Neutrophil (primary cell): ENCODE results near the gene NDUFAB1.

Source experiments
- H3K27ac ChIP-seq: fragments of 200-600 bp; sonication (generic); 2 replicates; pipeline ENCODE4 v1.5.1; 2016; ENCODE audit warnings: mild to moderate bottlenecking, moderate library complexity
- H3K27me3 ChIP-seq: fragments of 200-600 bp; sonication (generic); 2 replicates; pipeline ENCODE4 v1.6.0; 2016; ENCODE audit warnings: mild to moderate bottlenecking
- H3K36me3 ChIP-seq: fragments of 200-600 bp; sonication (generic); 2 replicates; pipeline ENCODE4 v1.5.1; 2017
- H3K4me1 ChIP-seq, 2 experiments: fragments of 200-600 bp in 1 of 2; sonication (generic) in 1 of 2; 1 replicate in 1 of 2; 2 replicates in 1 of 2; pipeline versions ENCODE4 v1.5.1 to v1.6.1; 2013 to 2016; ENCODE audit warnings: low read depth in 1 of 2, low read length in 1 of 2, mild to moderate bottlenecking in 1 of 2, moderate library complexity in 1 of 2; ENCODE audit not compliant: control insufficient read depth in 1 of 2, insufficient read depth in 1 of 2
- H3K4me3 ChIP-seq, 2 experiments: fragments of 200-600 bp in 1 of 2; sonication (generic) in 1 of 2; 1 replicate in 1 of 2; 2 replicates in 1 of 2; pipeline ENCODE4 v1.5.1; 2013 to 2016; ENCODE audit warnings: low read depth in 1 of 2, low read length in 1 of 2, mild to moderate bottlenecking in 1 of 2, moderate library complexity in 1 of 2
- H3K9me3 ChIP-seq: fragments of 200-600 bp; sonication (generic); 2 replicates; pipeline ENCODE4 v1.5.1; 2016
- CTCF ChIP-seq: fragments of 200-600 bp; sonication (generic); IDR thresholded peaks from 2 replicates; pipeline ENCODE4 v1.5.1; 2016; ENCODE audit warnings: antibody characterized with exemption

The NDUFAB1 gene

GRCh38 chr16:23573817-23574216 lies 22.3 kb downstream of the NDUFAB1 start:
- H3K27ac ChIP-seq = no peak overlapping the region
- H3K27me3 ChIP-seq = no peaks in the 10 kb centered on the region
- H3K4me1 ChIP-seq = peaks cover 0 to 5% of the 10 kb centered on the region in 2 experiments
- no peaks in the 10 kb centered on the region for H3K9me3 ChIP-seq
- peaks cover 11% of the 10 kb centered on the region for H3K36me3 ChIP-seq
- H3K4me3 ChIP-seq = no peak overlapping the region
- no peak for TF ChIP-seq CTCF

GRCh38 chr16:23572394-23572793 lies 23.7 kb downstream of the NDUFAB1 start:
- no peak for TF ChIP-seq CTCF
- Histone ChIP-seq H3K27me3 (no peaks in the 10 kb centered on the region), H3K4me3 (no peak overlapping the region), H3K27ac (no peak overlapping the region), H3K36me3 (peaks cover 15% of the 10 kb centered on the region), H3K9me3 (no peaks in the 10 kb centered on the region), H3K4me1 (no peaks in the 10 kb centered on the region)

GRCh38 chr16:23571895-23572294 lies 24.2 kb downstream of the NDUFAB1 start:
- H3K4me3 ChIP-seq = no peak overlapping the region
- H3K4me1 ChIP-seq = no peaks in the 10 kb centered on the region
- H3K27me3 ChIP-seq = no peaks in the 10 kb centered on the region
- peaks cover 20% of the 10 kb centered on the region for H3K36me3 ChIP-seq
- no peak for TF ChIP-seq CTCF
- H3K9me3 ChIP-seq = no peaks in the 10 kb centered on the region
- H3K27ac ChIP-seq = no peak overlapping the region

GRCh38 chr16:23570992-23571632 lies 25.0 kb downstream of the NDUFAB1 start:
- no peak overlapping the region for H3K4me3 ChIP-seq
- H3K9me3 ChIP-seq = no peaks in the 10 kb centered on the region
- TF ChIP-seq CTCF = no peak
- peaks cover 27% of the 10 kb centered on the region for H3K36me3 ChIP-seq
- H3K27ac ChIP-seq = no peak overlapping the region
- H3K27me3 ChIP-seq = no peaks in the 10 kb centered on the region
- no peaks in the 10 kb centered on the region for H3K4me1 ChIP-seq

GRCh38 chr16:23567602-23568001 lies 28.5 kb downstream of the NDUFAB1 start:
- Histone ChIP-seq H3K27me3 (no peaks in the 10 kb centered on the region), H3K4me3 (no peak overlapping the region), H3K27ac (no peak overlapping the region), H3K36me3 (peaks cover 50% of the 10 kb centered on the region), H3K4me1 (no peaks in the 10 kb centered on the region), H3K9me3 (no peaks in the 10 kb centered on the region)
- TF ChIP-seq CTCF = no peak

- Histone ChIP-seq H3K27me3 (no peaks in the 10 kb centered on the region), H3K9me3 (no peaks in the 10 kb centered on the region), H3K4me1 (no peaks in the 10 kb centered on the region), H3K4me3 (no peak overlapping the region), H3K27ac (no peak overlapping the region), H3K36me3 (peaks cover 53% of the 10 kb centered on the region)
- no peak for TF ChIP-seq CTCF
These were observed 29.4 kb downstream of the NDUFAB1 start for GRCh38 chr16:23566724-23567123.
